ENCODE results near the gene EHBP1.
"Not testable (repeated sequence)": the region's sequence is repeated elsewhere in the genome, so short reads cannot be mapped to it uniquely, and the experiment has no call there.

EHBP1 gene

GRCh38 chr2:62736899-62737559 lies 31.5 kb downstream of the EHBP1 start:
- no peak for DNase-seq

- no peak for DNase-seq
These were observed 33.7 kb downstream of the EHBP1 start for GRCh38 chr2:62738981-62739936.

GRCh38 chr2:62740221-62740620 lies 34.7 kb downstream of the EHBP1 start:
- DNase-seq, result no peak

GRCh38 chr2:62741127-62741526 lies 35.6 kb downstream of the EHBP1 start:
- DNase-seq, result no peak

- no peak for DNase-seq
These were observed 36.6 kb downstream of the EHBP1 start for GRCh38 chr2:62741954-62742722.

GRCh38 chr2:62743506-62743905 lies 38.0 kb downstream of the EHBP1 start:
- DNase-seq, result no peak

- no peak for DNase-seq
These were observed 39.1 kb downstream of the EHBP1 start for GRCh38 chr2:62744603-62745002.

- DNase-seq, result no peak
These were observed 40.5 kb downstream of the EHBP1 start for GRCh38 chr2:62745891-62746481.

- DNase-seq, result no peak
These were observed 41.7 kb downstream of the EHBP1 start for GRCh38 chr2:62747169-62747568.

GRCh38 chr2:62747876-62748275 lies 42.4 kb downstream of the EHBP1 start:
- DNase-seq, result no peak

GRCh38 chr2:62749111-62749510 lies 43.6 kb downstream of the EHBP1 start:
- not testable (repeated sequence) for DNase-seq

GRCh38 chr2:62757029-62757428 lies 51.5 kb downstream of the EHBP1 start:
- no peak for DNase-seq

GRCh38 chr2:62760026-62760425 lies 54.5 kb downstream of the EHBP1 start:
- DNase-seq, result no peak

GRCh38 chr2:62760555-62760954 lies 55.0 kb downstream of the EHBP1 start:
- no peak for DNase-seq

GRCh38 chr2:62765619-62766376 lies 60.3 kb downstream of the EHBP1 start:
- no peak for DNase-seq

- no peak for DNase-seq
These were observed 63.1 kb downstream of the EHBP1 start for GRCh38 chr2:62768615-62769014.

- no peak for DNase-seq
These were observed 65.1 kb downstream of the EHBP1 start for GRCh38 chr2:62770629-62771028.

GRCh38 chr2:62774555-62775366 lies 69.2 kb downstream of the EHBP1 start:
- peak in 1 of 2 experiments; percentile 63 for DNase-seq

GRCh38 chr2:62775367-62775668 lies 69.8 kb downstream of the EHBP1 start:
- no peak for DNase-seq

GRCh38 chr2:62783679-62784078 lies 78.2 kb downstream of the EHBP1 start:
- DNase-seq, result no peak

GRCh38 chr2:62784341-62784740 lies 78.8 kb downstream of the EHBP1 start:
- DNase-seq, result no peak
